Stimulated activated CD4-positive, alpha-beta T cell treated with anti-CD3 and anti-CD28 coated beads, Interleukin-2, amount 100 ng/mL, for 4 hours (primary cell): Measurements from ENCODE around the gene ATP2C2.

Experiments
- DNase-seq: peaks from one replicate; pipeline ENCODE4 v3.0.0-alpha.2; 2020; ENCODE audit warnings: low read depth

The ATP2C2 gene

GRCh38 chr16:84475643-84476240, 107.4 kb downstream of the ATP2C2 start:
- DNase-seq = no peak

DNA sequence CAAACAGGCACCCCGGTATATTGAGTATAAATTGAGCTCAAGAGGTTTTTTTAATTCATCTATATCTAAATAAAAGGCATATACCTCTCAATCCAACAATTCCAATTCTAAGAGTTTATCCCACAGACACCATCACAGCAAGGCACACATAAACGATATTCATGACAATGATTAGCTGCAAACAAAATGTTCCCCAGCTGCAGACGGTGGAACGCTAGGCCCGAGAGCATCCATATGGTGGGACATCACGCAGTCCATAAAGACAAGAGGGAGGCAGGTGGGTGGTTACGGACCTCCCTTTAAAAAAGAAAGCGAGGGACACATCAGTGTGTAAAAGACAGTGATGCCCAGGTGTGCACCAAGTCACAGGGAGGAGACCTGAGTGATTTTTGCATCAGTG, 108.1 kb downstream of the ATP2C2 start:
- no peak for DNase-seq

GRCh38 chr16:84477661-84478060, 109.3 kb downstream of the ATP2C2 start:
- no peak for DNase-seq

DNA sequence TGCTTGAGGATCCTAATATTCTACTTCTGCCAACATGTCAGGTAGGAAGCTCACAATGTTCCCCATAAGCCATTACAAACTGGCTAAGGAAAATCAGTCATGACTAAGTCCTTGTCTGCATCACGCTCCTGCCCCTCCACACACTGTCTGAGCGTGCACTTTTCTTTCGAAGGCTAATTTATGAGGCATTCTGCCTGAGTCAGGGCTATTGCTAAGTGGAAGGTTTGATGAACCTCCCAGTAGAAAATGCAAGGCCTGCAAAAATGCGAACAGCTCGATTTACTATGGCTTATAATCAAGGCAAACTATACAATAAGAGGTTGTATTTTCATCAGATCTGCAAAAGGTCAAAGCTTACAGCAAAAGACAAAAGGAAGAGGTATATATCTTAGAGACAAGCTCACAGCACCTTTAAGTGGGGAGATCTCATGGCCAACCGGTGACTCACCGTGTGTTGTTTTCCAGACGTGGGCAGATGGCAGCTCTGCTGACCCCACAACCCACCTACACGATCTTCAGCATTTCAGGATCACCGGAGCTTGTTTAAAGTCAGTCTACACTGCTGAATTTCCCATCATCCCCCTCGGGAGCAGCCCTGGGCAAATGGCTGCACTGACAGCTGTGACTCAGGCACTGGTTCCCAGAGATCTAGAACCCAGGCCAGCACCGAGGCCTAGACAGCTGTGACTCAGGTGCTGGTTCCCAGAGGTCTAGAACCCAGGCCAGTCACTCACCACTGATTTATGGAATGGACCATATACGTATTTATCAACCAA, 110.0 kb downstream of the ATP2C2 start:
- no peak for DNase-seq

GRCh38 chr16:84479716-84480450, 111.5 kb downstream of the ATP2C2 start:
- no peak for DNase-seq

GRCh38 chr16:84481051-84481735, 112.9 kb downstream of the ATP2C2 start:
- no peak for DNase-seq

DNA sequence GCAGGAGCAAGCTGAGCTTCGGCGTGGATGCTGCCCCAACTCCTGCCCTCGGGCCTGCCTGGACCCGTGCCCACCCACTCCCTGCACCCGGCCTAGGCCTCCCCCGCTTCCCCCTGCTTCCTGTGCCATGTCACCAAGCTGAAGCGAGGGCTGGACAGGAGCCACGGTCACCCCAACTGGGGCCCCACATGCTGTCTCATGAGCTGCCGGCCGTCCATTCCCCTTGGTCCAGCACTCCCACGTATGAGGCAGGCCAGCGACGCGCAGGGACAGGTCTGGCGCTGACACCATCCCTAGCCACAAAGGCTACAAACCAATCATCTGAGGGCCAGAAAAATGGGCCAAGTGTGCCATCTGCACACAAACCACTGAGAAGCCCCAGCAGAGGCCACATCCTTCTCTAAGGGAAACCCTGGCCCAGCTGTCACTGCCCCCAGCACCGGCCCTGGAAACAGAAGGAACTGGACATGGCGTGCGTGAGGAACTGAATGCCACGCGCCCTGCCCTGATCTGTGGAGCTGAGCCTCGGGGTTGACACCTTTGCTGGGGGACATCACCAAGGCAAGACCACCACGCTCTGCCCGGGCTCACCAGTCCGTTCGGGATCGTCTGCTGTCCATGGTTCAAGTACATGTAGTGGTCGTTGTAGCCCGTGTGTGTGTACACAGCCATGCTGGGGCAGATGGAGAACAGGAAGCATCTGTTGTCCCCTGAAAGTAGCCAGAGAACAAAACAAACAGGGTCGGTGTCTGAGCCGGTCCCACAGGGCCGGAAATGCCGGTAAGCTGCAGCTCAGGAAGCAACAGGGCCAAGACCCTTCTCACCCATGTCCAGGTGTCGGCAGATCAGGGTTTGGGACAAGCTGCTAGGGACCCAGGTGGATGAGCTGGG, 113.9 kb downstream of the ATP2C2 start:
- DNase-seq = no peak

DNA sequence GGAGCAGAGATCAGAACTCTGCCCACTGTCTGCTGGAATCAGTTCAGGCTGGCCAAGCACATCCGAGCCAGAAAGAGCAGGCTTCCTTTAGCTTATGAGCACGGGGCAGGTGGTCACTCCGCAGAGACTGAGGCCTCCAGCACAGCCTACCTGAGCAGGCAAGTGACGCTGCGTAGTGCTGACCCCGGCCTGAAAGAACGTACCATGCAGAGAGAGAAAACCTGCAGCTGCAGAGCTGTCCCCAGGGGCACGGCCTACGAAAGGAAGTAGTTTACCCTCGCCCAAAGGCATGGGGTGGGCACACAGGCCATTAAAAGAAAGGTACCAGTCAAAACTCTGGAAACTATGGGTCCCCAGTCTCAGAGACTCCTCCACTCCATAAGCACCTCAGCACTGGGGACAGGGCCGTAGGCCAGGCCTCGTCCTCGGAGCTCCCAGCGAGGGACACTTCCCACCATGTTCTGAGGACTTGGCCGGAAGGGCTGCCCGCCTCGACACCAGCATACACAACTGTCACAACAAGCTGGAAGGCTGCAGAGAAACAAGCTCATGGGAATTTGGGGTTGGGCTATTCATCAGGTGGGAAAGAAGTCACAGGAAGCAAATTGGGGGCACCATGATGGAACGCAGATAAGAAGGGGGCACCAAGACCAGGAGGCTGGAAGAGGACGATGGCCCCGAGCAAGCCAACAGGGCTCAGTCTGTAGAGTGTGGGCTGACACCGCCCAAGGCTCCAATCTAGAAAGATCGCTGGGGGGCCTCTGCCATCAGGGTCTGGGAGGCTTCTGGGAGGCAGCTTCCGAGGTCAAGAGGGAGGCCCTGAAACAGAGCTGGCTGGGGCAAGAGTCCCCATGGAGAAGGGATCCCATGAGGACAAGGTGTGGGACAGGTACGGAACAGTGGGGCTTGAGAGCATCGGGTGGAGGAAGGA, 114.9 kb downstream of the ATP2C2 start:
- DNase-seq = no peak

DNA sequence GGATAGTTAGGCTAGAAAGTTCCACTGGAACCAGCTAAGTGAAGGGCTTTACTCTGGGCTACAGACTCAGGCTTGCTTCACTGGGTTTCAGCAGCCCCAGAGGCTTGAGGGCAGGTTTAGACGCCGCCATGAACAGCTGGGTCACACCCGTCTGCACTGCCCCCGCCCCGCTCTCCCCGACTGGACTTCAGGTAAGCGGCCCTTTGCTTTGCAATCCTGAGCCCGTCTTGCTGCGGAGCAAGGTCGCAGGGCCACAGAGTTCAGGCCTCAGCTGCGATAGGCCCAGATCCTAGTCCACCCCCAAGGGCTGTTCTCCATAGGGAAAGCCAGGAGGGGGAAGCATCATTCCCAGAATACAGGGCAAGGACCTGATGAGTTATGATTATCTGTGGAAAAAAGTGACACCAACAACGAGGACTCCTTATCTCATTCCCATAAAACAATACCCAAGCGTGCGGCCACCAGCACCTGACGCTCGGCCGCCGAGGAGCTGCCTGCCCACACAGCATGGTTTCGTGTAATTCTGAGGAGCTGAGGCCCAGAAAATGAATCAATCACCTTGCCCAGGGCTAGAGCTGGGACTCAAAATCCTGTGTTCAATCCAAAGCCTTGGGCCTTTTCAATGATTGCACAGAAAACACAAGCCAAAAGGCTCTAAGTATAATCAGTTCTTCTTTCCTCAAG, 115.7 kb downstream of the ATP2C2 start:
- no peak for DNase-seq

GRCh38 chr16:84484579-84485254, 116.4 kb downstream of the ATP2C2 start:
- DNase-seq = no peak

DNA sequence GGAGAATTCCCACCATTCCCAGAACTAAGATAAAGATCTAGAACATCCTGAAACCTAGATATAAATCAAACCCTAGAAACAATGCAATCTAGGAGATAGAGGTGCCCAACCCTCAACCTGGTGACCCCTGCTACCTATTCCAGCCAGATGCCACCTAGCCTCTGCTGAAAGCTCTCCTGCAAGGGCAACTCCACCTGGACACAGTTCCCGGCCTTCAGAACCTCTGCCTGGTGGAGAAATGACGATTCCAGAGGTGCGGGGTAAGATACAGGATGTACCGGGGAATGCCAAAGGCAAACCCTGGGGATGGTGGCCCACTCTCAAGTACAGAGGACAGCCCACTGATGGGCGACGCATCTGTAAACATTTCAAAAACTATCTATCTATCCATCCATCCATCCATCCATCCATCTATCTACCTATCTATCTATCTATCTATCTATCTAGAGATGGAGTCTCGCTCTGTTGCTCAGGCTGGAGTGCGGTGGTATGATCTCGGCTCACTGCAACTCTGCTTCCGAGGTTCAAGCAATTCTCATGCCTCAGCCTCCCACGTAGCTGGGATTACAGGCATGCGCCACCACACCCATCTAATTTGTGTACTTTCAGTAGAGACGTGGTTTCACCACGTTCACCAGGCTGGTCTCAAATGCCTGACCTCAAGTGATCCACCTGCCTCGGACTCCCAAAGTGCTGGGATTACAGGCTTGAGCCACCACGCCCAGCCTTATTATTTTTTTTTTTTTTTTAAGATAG, 117.1 kb downstream of the ATP2C2 start:
- no peak for DNase-seq

DNA sequence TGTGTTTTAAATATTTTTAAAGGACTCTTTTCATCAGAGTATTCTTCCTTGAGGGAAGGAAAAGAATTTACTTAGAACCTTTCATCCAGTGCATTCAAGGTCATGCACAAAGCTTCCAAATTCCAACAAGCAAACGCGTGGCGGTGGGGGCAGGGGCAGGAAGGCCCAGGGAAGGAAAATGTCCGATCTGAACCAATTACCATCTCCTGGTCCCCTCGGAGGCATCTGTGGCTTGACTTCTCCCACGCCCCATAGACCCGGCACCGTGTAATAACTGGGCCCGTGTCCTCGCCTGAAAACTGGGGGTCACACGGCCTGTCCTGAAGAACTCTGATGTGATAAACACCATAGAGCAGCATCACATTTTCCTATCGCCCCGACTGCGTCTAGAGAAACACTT, 117.8 kb downstream of the ATP2C2 start:
- DNase-seq = no peak

DNA sequence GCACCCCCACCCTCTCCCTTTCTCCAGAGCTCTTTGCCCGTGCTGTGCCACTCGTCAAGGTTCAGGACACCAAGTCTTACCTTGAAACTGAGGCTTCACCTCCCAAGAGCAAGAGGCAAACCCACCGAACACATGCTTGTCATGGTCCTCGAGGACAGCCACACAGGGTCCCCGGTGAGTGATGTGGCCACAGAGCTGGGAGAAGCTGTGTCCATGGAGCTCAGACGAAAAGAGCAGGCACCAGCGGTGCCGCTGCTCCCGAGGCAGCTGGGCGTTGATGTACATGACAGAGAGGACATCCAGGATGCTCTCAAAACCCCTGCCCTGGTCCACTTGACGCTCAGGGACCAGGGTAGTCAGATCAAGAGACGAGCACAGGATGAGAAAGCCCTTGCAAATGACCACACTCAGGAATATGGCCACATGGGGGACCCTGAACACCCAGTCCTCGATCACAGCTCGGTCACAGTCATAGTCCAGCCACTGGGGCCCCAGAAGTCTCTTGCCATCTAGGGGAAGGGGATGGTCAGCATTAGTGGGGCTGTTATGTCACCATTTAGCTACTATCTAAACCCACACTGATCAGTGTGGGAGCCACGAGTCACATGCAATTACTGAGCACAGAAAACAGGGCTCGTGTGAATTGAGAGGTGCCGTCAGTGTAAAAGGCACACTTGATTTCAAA, 118.4 kb downstream of the ATP2C2 start:
- no peak for DNase-seq

DNA sequence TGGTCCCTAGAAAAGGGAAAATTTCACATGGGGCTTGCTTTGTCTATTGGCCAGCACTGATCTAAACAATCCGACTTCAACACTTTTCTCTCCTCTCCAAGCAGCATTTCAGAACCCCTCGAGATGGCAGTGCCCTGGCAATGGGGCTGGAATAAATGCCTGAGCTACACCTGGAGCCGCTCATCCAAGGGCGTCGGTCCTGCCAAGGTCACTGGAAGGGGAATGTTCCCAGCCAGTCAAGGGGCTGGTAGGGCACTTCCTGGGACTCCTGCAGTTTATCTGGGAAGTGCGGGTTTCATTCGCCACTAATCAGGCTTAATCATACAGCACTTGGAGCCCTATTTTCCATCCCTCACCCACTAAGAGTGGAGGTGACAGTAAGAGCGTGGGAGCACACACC, 119.0 kb downstream of the ATP2C2 start:
- no peak for DNase-seq

GRCh38 chr16:84489131-84489530, 120.8 kb downstream of the ATP2C2 start:
- DNase-seq = no peak

- no peak for DNase-seq
These were observed 127.2 kb downstream of the ATP2C2 start for GRCh38 chr16:84495506-84495905.

- DNase-seq = no peak
These were observed 128.7 kb downstream of the ATP2C2 start for GRCh38 chr16:84496991-84497390.
